ENCODE data around the gene CCDC92B. TPM values are rescaled to one million over a fixed set of nuclear protein-coding genes. Genes with fewer than 3 reads are reported as not detected.

The CCDC92B gene
- polyA plus RNA-seq, 1 donor from 2014 or later = 0.32 TPM

DNA sequence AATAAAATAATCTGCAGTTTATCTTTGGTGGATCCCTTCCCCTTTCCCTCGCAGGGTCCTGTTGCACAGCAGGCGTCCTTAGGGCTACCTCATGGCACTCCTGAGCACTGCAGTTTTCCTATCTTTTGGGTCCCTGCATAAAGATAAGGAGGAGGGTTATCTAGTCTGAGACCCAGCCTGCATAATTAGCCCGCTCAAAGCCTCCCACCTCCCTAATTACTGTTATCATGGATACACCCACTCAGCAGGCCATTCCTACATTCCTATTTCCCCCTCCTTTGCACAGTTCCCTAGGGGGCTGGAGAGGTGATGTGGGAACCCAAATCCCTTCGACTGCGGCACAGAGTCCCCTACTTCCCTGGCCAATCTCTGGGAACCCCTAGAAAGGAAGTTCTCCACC is 32.8 kb downstream of the CCDC92B start:
- TF ChIP-seq SMC3 (conservative IDR thresholded peaks at IDR 0.05; ENCODE audit: poor library complexity) (no peak), MXI1 (conservative IDR thresholded peaks at IDR 0.05; ENCODE audit: poor library complexity, severe bottlenecking) (no peak), EP300 (conservative IDR thresholded peaks at IDR 0.05; ENCODE audit: poor library complexity, severe bottlenecking) (no peak), EZH2 (IDR thresholded peaks at IDR 0.05; ENCODE audit: borderline replicate concordance, insufficient read depth, low read length, poor library complexity, severe bottlenecking) (no peak), POLR2AphosphoS5 (IDR thresholded peaks at IDR 0.05) (no peak), TAF1 (IDR thresholded peaks at IDR 0.05; ENCODE audit: low read depth) (no peak), RAD21 (conservative IDR thresholded peaks at IDR 0.05) (no peak)
- TF ChIP-seq, protein P1, sequence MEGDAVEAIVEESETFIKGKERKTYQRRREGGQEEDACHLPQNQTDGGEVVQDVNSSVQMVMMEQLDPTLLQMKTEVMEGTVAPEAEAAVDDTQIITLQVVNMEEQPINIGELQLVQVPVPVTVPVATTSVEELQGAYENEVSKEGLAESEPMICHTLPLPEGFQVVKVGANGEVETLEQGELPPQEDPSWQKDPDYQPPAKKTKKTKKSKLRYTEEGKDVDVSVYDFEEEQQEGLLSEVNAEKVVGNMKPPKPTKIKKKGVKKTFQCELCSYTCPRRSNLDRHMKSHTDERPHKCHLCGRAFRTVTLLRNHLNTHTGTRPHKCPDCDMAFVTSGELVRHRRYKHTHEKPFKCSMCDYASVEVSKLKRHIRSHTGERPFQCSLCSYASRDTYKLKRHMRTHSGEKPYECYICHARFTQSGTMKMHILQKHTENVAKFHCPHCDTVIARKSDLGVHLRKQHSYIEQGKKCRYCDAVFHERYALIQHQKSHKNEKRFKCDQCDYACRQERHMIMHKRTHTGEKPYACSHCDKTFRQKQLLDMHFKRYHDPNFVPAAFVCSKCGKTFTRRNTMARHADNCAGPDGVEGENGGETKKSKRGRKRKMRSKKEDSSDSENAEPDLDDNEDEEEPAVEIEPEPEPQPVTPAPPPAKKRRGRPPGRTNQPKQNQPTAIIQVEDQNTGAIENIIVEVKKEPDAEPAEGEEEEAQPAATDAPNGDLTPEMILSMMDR (IDR thresholded peaks at IDR 0.05; ENCODE audit: poor library complexity, severe bottlenecking) = no peak
- TF ChIP-seq, protein P2, sequence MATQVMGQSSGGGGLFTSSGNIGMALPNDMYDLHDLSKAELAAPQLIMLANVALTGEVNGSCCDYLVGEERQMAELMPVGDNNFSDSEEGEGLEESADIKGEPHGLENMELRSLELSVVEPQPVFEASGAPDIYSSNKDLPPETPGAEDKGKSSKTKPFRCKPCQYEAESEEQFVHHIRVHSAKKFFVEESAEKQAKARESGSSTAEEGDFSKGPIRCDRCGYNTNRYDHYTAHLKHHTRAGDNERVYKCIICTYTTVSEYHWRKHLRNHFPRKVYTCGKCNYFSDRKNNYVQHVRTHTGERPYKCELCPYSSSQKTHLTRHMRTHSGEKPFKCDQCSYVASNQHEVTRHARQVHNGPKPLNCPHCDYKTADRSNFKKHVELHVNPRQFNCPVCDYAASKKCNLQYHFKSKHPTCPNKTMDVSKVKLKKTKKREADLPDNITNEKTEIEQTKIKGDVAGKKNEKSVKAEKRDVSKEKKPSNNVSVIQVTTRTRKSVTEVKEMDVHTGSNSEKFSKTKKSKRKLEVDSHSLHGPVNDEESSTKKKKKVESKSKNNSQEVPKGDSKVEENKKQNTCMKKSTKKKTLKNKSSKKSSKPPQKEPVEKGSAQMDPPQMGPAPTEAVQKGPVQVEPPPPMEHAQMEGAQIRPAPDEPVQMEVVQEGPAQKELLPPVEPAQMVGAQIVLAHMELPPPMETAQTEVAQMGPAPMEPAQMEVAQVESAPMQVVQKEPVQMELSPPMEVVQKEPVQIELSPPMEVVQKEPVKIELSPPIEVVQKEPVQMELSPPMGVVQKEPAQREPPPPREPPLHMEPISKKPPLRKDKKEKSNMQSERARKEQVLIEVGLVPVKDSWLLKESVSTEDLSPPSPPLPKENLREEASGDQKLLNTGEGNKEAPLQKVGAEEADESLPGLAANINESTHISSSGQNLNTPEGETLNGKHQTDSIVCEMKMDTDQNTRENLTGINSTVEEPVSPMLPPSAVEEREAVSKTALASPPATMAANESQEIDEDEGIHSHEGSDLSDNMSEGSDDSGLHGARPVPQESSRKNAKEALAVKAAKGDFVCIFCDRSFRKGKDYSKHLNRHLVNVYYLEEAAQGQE (IDR thresholded peaks at IDR 0.05; ENCODE audit: borderline replicate concordance) = no peak
- H3K27me3 ChIP-seq (ENCODE audit: insufficient read depth, low read depth, low read length) = no peaks in the 10 kb centered on the region
- H3K27ac ChIP-seq (ENCODE audit: low read length) = no peak overlapping the region
- H3K9me2 ChIP-seq (ENCODE audit: insufficient read depth, low read length) = no peaks in the 10 kb centered on the region
- H3K4me3 ChIP-seq (ENCODE audit: low read length) = no peak overlapping the region
- peaks cover 2% of the 10 kb centered on the region for H3K79me2 ChIP-seq (replicated peaks; ENCODE audit: insufficient read depth, low read length)
- H3F3A ChIP-seq (ENCODE audit: insufficient read depth, low read length, poor library complexity, severe bottlenecking) = no peaks in the 10 kb centered on the region
- no peaks in the 10 kb centered on the region for H3K36me3 ChIP-seq (ENCODE audit: insufficient read depth, low read length)
- H3K9me3 ChIP-seq (ENCODE audit: low read length) = no peaks in the 10 kb centered on the region
- H2AFZ ChIP-seq (ENCODE audit: low read depth, low read length) = no peak overlapping the region
- H4K20me1 ChIP-seq (ENCODE audit: insufficient read depth) = no peaks in the 10 kb centered on the region
- no peak overlapping the region for H3K9ac ChIP-seq (ENCODE audit: low read length)
- H3K4me2 ChIP-seq (ENCODE audit: low read length) = no peak overlapping the region

DNA sequence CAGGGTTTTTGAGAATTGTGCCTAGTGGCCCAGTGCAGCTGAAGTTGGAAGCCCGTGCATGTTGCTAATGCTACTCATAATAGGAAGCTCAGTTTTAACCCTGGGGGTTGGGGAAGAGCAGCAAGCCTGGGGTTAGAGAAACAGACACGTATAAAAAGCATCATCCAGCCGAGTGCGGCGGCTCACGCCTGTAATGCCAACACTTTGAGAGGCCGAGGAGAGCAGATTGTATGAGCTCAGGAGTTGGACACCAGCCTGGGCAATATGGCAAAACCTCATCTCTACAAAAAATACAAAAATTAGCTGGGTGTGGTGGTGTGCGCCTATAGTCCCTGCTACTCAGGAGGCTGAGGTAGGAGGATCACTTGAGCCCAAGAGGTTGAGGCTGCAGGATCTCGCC is 35.6 kb downstream of the CCDC92B start:
- TF ChIP-seq SMC3 (conservative IDR thresholded peaks at IDR 0.05; ENCODE audit: poor library complexity) = no peak
- no peak for TF ChIP-seq TAF1 (IDR thresholded peaks at IDR 0.05; ENCODE audit: low read depth)
- TF ChIP-seq MXI1 (conservative IDR thresholded peaks at IDR 0.05; ENCODE audit: poor library complexity, severe bottlenecking) = no peak
- TF ChIP-seq, protein P2 (IDR thresholded peaks at IDR 0.05; ENCODE audit: borderline replicate concordance) = no peak
- TF ChIP-seq POLR2AphosphoS5 (IDR thresholded peaks at IDR 0.05) = no peak
- TF ChIP-seq, protein P1 (IDR thresholded peaks at IDR 0.05; ENCODE audit: poor library complexity, severe bottlenecking) = no peak
- TF ChIP-seq RAD21 (conservative IDR thresholded peaks at IDR 0.05) = no peak
- TF ChIP-seq EZH2 (IDR thresholded peaks at IDR 0.05; ENCODE audit: borderline replicate concordance, insufficient read depth, low read length, poor library complexity, severe bottlenecking) = no peak
- TF ChIP-seq EP300 (conservative IDR thresholded peaks at IDR 0.05; ENCODE audit: poor library complexity, severe bottlenecking) = no peak

More for the DNA sequence above, 35.6 kb downstream of the CCDC92B start:
- Histone ChIP-seq H3K4me3 (ENCODE audit: low read length) (no peak overlapping the region), H3K4me2 (ENCODE audit: low read length) (no peak overlapping the region), H2AFZ (ENCODE audit: low read depth, low read length) (no peak overlapping the region), H3K9ac (ENCODE audit: low read length) (no peak overlapping the region), H3K36me3 (ENCODE audit: insufficient read depth, low read length) (no peaks in the 10 kb centered on the region), H3K27me3 (ENCODE audit: insufficient read depth, low read depth, low read length) (no peaks in the 10 kb centered on the region), H3K79me2 (replicated peaks; ENCODE audit: insufficient read depth, low read length) (peaks cover 2% of the 10 kb centered on the region), H3F3A (ENCODE audit: insufficient read depth, low read length, poor library complexity, severe bottlenecking) (no peaks in the 10 kb centered on the region), H3K27ac (ENCODE audit: low read length) (no peak overlapping the region), H3K9me2 (ENCODE audit: insufficient read depth, low read length) (no peaks in the 10 kb centered on the region), H3K9me3 (ENCODE audit: low read length) (no peaks in the 10 kb centered on the region), H4K20me1 (ENCODE audit: insufficient read depth) (no peaks in the 10 kb centered on the region)
